OCI-LY1 (cell line): ENCODE results near the gene CLEC1B.

Source experiments
- CTCF ChIP-seq: fragments of 200-600 bp; sonication (generic), shearing (Covaris generic); IDR thresholded peaks from 2 replicates; pipeline ENCODE4 v1.5.1; 2017; ENCODE audit warnings: mild to moderate bottlenecking, antibody characterized with exemption, low read length, moderate library complexity, mixed read lengths
- EZH2 ChIP-seq: fragments of 200-600 bp; sonication (generic), shearing (Covaris generic); IDR thresholded peaks from 2 replicates; pipeline ENCODE4 v1.8.0; 2017; ENCODE audit warnings: borderline replicate concordance, mixed run types, mild to moderate bottlenecking, antibody characterized with exemption, low read length, moderate library complexity, mixed read lengths

GRCh38 chr12:10042167-10042566, 43.2 kb upstream of the CLEC1B start:
- TF ChIP-seq CTCF = no peak
- TF ChIP-seq EZH2 = no peak
